K562 treated with DMSO at 1 percent for 12 hours (cell line): Measurements from ENCODE around the gene LENG8. TPM values are rescaled to one million over a fixed set of nuclear protein-coding genes. Genes with fewer than 3 reads are reported as not detected.

Source experiments
- total RNA-seq: library from RNA; unstranded; fragments of 300-600 nt; gene quantifications from 2 replicates; pipeline ENCODE4 v1.2.3, GENCODE V29; 2022; ENCODE audit not compliant: insufficient read depth

LENG8 gene
- total RNA-seq: 46.7 and 133 TPM in 2 replicates

GRCh38 chr19:54448774-54449700, at the start of gene LENG8:
LENG8 (plus strand) TSS chr19:54449199; CDS start chr19:54451345, 2,146 bp downstream.

GRCh38 chr19:54415208-54415900, 33.6 kb upstream of the LENG8 start, which contains the start of gene TTYH1:
TTYH1 (plus strand) TSS chr19:54415464; CDS start chr19:54415553, 89 bp downstream.

GRCh38 chr19:54463531-54464043, 14.6 kb downstream of the LENG8 start, which contains the start of gene LENG9:
LENG9 (minus strand) TSS chr19:54463778; CDS start chr19:54463526, 252 bp downstream.

GRCh38 chr19:54473071-54473891, 24.3 kb downstream of the LENG8 start, which contains the start of gene CDC42EP5:
CDC42EP5 (minus strand) TSS chr19:54473296; CDS start chr19:54465547, 7,749 bp downstream.

GRCh38 chr19:54502518-54503048, 53.6 kb downstream of the LENG8 start, which contains the start of gene LAIR2:
LAIR2 (plus strand) TSS chr19:54502831; CDS start chr19:54502919, 88 bp downstream.

Other genes starting within 250 kb of the LENG8 start
- gene RPS9, start 248.3 kb upstream of the LENG8 start, total RNA-seq: 5,624 and 9,005 TPM in 2 replicates
- not detected in 2 replicates for gene LILRB3, start 226.2 kb upstream of the LENG8 start, total RNA-seq
- gene LILRA6, start 206.4 kb upstream of the LENG8 start, total RNA-seq: not detected in 2 replicates
- not detected in 2 replicates for gene LILRB5, start 191.9 kb upstream of the LENG8 start, total RNA-seq
- gene LILRB2, start 168.1 kb upstream of the LENG8 start, total RNA-seq: not detected in 2 replicates
- 0.86 TPM in 1 of 2 replicates, not detected in the other for gene LILRA5, start 136.0 kb upstream of the LENG8 start, total RNA-seq
- not detected in 2 replicates for gene LILRA4, start 110.0 kb upstream of the LENG8 start, total RNA-seq
- gene LAIR1, start 84.3 kb upstream of the LENG8 start, total RNA-seq: 3.2 TPM in 1 of 2 replicates, not detected in the other
- not detected in 2 replicates for gene TTYH1, start 33.7 kb upstream of the LENG8 start, total RNA-seq
- gene LENG9, start 14.6 kb downstream of the LENG8 start, total RNA-seq: 0.35 TPM in 1 of 2 replicates, not detected in the other
- gene CDC42EP5, start 24.1 kb downstream of the LENG8 start, total RNA-seq: 1.4 TPM in 1 of 2 replicates, not detected in the other
- not detected in 2 replicates for gene LAIR2, start 53.6 kb downstream of the LENG8 start, total RNA-seq
- gene LILRA2, start 124.6 kb downstream of the LENG8 start, total RNA-seq: 7.6 and 9.8 TPM in 2 replicates
- gene LILRA1, start 144.4 kb downstream of the LENG8 start, total RNA-seq: not detected in 2 replicates
- not detected in 2 replicates for gene LILRB1, start 181.3 kb downstream of the LENG8 start, total RNA-seq
- gene LILRB4, start 213.8 kb downstream of the LENG8 start, total RNA-seq: not detected in 2 replicates